ENCODE measurements around the gene SPIN4.

Gene SPIN4

GRCh38 chrX:63349307-63349706 is 1.8 kb downstream of the SPIN4 start:
- Histone ChIP-seq H3K4me3 (replicated peaks; ENCODE audit: insufficient read depth, low read length) (peak overlapping the region; percentile 63), H3K27ac (replicated peaks) (no peak overlapping the region), H3K27me3 (ENCODE audit: insufficient read depth, poor library complexity, severe bottlenecking) (no peaks in the 10 kb centered on the region)
- no peak for DNase-seq (ENCODE audit: low read depth in 1 of 2, low spot score in 1 of 2)
- TF ChIP-seq GABPA (IDR thresholded peaks at IDR 0.05; ENCODE audit: low read depth) (no peak), SPI1 (IDR thresholded peaks at IDR 0.05; ENCODE audit: borderline replicate concordance, low read depth) (no peak), POLR2AphosphoS5 (IDR thresholded peaks at IDR 0.05; ENCODE audit: low read depth) (no peak), CTCF (IDR thresholded peaks at IDR 0.05; ENCODE audit: insufficient read depth, low read length) (no peak), REST (IDR thresholded peaks at IDR 0.05; ENCODE audit: insufficient replicate concordance, low read depth) (no peak)

- H3K27me3 ChIP-seq (ENCODE audit: insufficient read depth, poor library complexity, severe bottlenecking), result no peaks in the 10 kb centered on the region
- peak in 1 of 2 experiments; percentile 32 for DNase-seq (ENCODE audit: low read depth in 1 of 2, low spot score in 1 of 2)
- H3K27ac ChIP-seq (replicated peaks), result no peak overlapping the region
- TF ChIP-seq POLR2AphosphoS5 (IDR thresholded peaks at IDR 0.05; ENCODE audit: low read depth) (no peak), GABPA (IDR thresholded peaks at IDR 0.05; ENCODE audit: low read depth) (no peak), SPI1 (IDR thresholded peaks at IDR 0.05; ENCODE audit: borderline replicate concordance, low read depth) (no peak), REST (IDR thresholded peaks at IDR 0.05; ENCODE audit: insufficient replicate concordance, low read depth) (no peak)
- no peak overlapping the region for H3K4me3 ChIP-seq (replicated peaks; ENCODE audit: insufficient read depth, low read length)
Observed at GRCh38 chrX:63330681-63331080, 20.5 kb downstream of the SPIN4 start.

- no peak for DNase-seq (ENCODE audit: low read depth in 1 of 2, low spot score in 1 of 2)
- Histone ChIP-seq H3K27ac (replicated peaks) (no peak overlapping the region), H3K27me3 (ENCODE audit: insufficient read depth, poor library complexity, severe bottlenecking) (no peaks in the 10 kb centered on the region), H3K4me3 (replicated peaks; ENCODE audit: insufficient read depth, low read length) (no peak overlapping the region)
- TF ChIP-seq SPI1 (IDR thresholded peaks at IDR 0.05; ENCODE audit: borderline replicate concordance, low read depth) (no peak), POLR2AphosphoS5 (IDR thresholded peaks at IDR 0.05; ENCODE audit: low read depth) (no peak)
Observed at GRCh38 chrX:63327788-63328187, 23.3 kb downstream of the SPIN4 start.

- Histone ChIP-seq H3K27ac (replicated peaks) (no peak overlapping the region), H3K4me3 (replicated peaks; ENCODE audit: insufficient read depth, low read length) (no peak overlapping the region), H3K27me3 (ENCODE audit: insufficient read depth, poor library complexity, severe bottlenecking) (no peaks in the 10 kb centered on the region)
- no peak for DNase-seq (ENCODE audit: low read depth in 1 of 2, low spot score in 1 of 2)
- TF ChIP-seq POLR2AphosphoS5 (IDR thresholded peaks at IDR 0.05; ENCODE audit: low read depth), result no peak
- TF ChIP-seq CTCF (IDR thresholded peaks at IDR 0.05; ENCODE audit: insufficient read depth, low read length), result no peak
- TF ChIP-seq REST (IDR thresholded peaks at IDR 0.05; ENCODE audit: insufficient replicate concordance, low read depth), result no peak
- TF ChIP-seq SPI1 (IDR thresholded peaks at IDR 0.05; ENCODE audit: borderline replicate concordance, low read depth), result no peak
- TF ChIP-seq GABPA (IDR thresholded peaks at IDR 0.05; ENCODE audit: low read depth), result no peak
Observed at GRCh38 chrX:63299596-63299995, 51.5 kb downstream of the SPIN4 start.

Measured in HL-60 (cell line).